HPDE6-E6E7 (cell line): ENCODE measurements around the gene PPL.
"Not testable (repeated sequence)": the region's sequence is repeated elsewhere in the genome, so short reads cannot be mapped to it uniquely, and the experiment has no call there.

Experiments
- DNase-seq: peaks from one replicate; pipeline ENCODE4 v3.0.0; 2011; ENCODE audit warnings: missing footprints; ENCODE audit errors: extremely low spot score

The PPL gene

DNA sequence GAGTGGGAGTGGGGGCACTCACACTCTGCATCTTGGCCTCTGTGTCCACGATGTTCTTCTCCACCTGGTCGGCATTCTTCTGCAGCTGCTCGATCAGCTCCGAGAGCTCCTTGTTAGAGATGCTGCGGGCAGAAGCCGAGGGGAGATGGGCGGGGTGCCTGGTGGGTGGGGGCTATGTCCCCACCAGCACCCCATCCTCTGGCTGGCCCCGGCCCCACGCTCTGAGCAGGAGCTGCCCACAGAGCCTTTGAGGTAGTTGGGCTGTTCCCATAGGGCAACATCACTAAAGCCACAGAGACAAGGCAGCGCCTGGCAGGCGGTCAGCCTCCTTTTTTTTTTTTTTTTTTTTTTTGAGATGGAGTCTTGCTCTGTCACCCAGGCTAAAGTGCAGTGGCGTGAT is 26.1 kb downstream of the PPL start:
- DNase-seq = no peak

DNA sequence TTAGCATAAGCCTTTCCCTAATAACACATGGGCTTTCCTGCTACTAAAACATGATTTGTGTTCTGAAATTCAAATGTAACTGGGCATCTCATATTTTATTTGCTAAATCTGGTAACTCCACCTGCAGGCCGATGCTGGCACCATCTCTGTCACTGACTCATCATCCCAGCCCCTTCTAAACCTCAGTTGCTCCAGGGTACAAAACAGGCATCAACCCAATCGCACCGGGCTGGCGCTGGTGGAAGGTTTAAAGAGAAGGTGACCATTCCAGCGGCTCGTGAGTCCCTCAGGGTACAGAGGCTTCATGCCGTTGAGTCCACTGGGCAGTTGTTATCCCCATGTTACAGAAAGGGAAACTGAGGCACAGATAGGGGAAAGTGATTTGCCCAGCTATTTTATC is 27.1 kb downstream of the PPL start:
- no peak for DNase-seq

DNA sequence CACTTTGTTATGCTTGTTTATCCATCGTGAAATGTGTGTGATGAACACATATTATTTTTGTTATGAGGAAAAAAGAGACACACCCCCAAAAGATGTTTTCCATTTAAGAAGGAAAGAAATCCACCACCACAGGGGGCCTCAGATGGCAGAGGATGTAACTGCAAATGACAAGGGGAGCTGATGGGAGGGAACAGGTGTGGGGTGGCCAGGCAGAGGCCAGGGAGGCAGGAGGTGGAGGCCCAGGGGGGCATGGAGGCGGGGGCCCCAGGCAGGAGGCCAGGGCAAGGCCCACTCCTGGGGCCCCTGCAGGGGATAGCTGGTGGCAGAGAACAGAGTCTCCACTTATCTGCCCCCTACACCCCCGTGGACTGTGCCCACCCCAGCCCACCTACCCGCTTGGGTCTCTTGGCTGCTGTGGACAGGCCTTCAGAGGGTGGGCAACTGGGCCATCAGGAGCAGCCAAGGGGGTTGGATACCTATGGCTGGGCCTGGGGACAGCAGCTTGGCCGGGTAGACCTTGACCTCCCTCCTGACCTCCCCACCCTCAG is 28.0 kb downstream of the PPL start:
- DNase-seq = no peak

DNA sequence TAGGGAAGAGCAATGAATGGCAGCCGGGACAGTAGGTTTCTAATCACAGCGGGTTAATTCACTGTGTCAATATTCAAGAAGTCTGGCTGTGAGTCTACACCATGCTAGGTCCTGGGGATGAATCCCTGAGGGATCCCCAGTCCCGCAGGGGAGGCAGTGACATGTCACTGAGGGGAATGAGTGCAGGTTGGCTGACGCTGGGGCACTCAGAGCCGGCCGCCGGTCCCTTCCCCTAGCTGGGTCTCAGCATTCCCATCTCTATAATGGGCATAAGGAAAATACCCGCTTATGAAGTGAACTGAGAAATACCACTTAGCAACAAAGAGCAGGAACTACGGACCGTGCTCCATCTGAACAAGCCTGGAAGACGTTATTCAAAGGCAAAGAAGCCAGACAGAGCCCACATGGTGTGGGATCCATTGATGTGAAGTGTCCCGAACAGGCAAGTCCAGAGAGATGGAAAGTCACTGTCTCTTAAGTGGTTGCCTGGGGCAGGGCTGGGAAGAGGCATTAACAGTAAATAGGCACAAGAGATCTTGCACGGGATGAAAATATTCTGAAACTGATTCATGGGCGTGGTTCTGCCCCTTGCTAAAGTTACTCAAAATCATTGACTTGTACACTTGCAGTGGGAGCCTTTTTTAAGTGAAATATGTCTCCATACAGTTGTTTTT is 31.9 kb downstream of the PPL start:
- DNase-seq = no peak

GRCh38 chr16:4904108-4904941 is 32.6 kb downstream of the PPL start:
- DNase-seq = no peak

GRCh38 chr16:4902038-4902437 is 34.9 kb downstream of the PPL start:
- DNase-seq = no peak

DNA sequence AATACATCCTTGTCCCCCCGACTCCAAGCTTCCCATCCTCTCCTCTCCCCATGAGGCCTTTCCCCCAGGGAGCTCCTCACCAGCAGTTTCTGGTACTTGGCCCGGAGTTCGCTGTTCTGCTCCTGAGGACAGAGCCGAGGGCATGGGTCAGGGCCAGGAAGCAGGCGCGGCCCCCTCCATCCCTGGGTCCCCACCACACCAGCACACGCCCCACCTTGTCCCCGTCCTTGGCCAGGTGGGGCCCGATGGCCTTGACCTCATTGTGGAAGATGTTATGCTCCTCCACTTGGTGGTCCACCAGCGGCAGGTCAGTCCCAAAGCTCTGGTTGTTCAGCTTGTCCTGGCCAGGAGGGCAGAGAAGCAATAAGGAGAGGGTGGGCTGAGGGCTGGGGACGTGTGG is 36.2 kb downstream of the PPL start:
- no peak for DNase-seq

- no peak for DNase-seq
Measured at GRCh38 chr16:4900036-4900435, 36.9 kb downstream of the PPL start.

- DNase-seq = no peak
Measured at GRCh38 chr16:4899474-4899846, 37.5 kb downstream of the PPL start.

DNA sequence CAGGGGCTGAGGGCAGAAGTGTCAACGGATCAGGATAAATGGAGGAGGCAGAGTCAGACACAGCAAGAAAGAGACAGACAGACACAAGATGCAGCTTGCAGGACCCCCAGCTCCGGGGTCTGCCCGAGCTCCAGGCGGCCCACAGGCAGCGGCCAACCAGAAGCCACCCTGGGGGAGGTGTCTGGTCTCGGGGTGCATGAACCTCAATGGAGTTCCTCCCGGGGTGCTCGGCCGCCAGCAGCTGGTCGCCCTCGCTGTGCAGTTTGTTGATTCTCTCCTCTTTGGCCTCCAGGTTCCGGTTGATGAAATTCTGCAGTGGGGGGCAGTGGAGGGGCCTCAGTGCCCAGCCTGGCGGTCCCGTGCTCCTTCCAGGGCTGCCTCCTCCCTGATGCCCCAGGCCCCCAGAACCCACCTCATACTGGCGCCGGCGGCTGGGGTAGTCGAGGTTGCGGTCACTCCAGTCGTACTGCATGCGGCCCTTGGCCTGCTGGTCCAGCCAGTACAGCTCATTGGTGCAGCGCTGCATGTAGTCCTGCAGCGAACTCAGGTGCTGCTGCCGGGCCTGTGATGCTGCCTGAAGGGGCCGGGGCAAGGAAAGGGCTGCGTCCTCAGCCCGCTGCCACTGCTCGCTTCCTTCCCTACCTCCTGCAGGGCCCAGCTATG is 38.0 kb downstream of the PPL start:
- no peak for DNase-seq

GRCh38 chr16:4897328-4897727 is 39.6 kb downstream of the PPL start:
- DNase-seq = no peak

DNA sequence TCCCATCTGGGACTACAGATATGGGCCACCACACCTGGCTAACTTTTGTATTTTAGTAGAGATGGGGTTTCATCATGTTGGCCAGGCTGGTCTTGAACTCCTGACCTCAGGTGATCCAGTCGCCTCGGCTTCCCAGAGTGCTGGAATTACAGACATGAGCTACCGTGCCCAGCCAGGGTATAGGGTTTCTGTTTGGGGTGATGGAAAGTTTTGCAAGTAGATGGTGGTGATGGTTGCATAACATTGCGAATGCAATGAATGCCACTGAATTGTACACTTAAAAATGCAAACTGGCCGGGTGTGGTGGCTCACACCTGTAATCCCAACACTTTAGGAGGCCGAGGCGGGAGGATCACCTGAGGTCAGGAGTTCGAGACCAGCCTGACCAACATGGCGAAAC is 40.2 kb downstream of the PPL start:
- not testable (repeated sequence) for DNase-seq

DNA sequence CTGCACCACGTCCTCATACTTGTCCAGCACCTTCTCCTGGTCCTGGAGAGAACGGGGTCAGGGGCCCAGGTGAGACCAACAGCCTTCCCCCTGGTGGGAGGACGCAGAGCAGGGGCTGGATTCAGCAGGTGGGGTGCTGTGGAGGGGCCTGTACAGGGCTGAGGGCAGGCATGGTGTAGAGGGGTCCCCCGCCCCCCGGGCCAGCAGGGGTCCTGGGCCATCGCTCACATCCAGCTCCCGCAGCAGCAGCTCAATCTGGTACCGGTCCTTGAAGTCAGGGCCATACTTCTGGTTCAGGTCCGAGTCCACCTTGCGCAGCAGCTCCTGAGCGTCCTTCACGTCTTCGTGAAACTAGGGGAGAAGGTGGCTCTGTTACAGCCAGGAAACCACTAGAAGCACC is 41.6 kb downstream of the PPL start:
- no peak for DNase-seq

DNA sequence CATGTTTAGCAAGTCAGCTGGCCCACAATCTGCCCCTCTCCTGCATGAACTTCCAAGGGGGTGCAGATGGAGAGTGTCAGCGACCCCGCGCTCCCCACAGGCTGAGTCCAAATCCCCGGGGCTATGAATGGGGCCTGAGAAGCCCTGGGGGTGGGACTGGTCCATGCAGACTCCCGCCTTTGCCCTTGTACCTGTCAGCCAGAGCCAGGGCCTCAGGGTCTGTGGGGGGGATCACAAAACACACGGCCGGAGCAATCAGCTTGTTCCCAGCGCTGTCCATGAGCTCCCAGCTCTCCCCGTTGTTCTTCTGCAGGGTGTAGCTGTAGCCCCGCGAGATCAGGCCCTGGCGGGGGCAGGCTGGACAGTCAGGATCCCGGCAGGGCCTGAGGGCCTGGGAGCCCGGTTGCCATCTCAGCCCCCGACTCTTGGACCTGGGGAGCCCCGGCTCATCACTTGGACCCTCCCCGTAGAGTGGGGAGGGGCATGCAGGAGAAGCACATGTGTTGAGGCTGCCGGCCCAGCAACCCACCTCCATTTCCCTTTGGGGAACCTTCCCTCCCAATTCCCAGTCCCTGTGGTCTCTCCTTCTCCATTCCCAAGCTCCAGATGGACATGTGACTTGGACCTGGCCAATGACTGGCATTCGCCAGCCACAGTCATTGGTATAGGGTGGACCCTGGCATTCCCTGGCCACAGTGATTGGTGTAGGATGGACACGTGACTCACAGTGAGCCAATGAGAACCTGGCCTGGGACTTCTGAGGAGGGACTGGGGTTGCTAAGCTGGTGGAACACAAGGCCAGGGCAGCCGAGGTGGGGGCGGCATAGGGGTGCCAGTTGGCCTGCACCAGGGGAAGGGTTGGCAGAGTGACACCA is 42.4 kb downstream of the PPL start:
- DNase-seq = no peak

- no peak for DNase-seq
Measured at GRCh38 chr16:4893103-4893862, 43.7 kb downstream of the PPL start.

- no peak for DNase-seq
Measured at GRCh38 chr16:4892361-4893102, 44.4 kb downstream of the PPL start.

GRCh38 chr16:4891886-4892216 is 45.1 kb downstream of the PPL start:
- no peak for DNase-seq

GRCh38 chr16:4891097-4891885 is 45.7 kb downstream of the PPL start:
- DNase-seq = no peak

- DNase-seq = no peak
Measured at GRCh38 chr16:4890686-4891085, 46.3 kb downstream of the PPL start.

DNA sequence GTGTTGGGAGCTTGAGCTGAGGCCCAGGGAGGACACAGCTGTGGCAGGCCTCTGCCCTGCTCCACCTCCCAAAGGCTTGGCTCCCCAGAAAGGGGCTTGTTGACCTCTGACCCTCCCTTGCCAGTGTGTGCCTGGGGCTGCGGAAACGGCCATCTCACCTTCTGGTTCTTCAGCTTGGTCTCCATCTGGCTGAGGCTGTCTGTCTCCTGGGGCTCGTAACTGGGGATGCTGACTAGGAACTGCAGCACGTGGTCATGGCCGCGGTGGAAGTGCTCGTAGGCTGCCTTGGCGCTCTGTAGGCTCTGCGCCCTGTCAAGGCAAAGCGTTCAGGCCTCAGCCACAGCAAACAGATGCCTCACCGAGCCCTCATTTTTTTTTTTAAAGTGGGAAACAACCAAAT is 46.9 kb downstream of the PPL start:
- DNase-seq = no peak
